ENCODE data around the gene OCA2. TPM values are rescaled to one million over a fixed set of nuclear protein-coding genes. Genes with fewer than 3 reads are reported as not detected.

OCA2 gene
- total and polyA plus RNA-seq, 2 of the 13 experiments (the other 11 are each of a cell fraction or from before 2014, with no cell fraction given), result 0.02 to 0.05 TPM

GRCh38 chr15:28022181-28022580 is 76.9 kb downstream of the OCA2 start:
- Histone ChIP-seq H3K9ac (ENCODE audit: insufficient read depth, low read depth, low read length) (no peak overlapping the region), H3K27ac (ENCODE audit: extremely low read length, insufficient read depth, low read length) (no peak overlapping the region), H3K4me1 (ENCODE audit: insufficient read depth, low read length) (peaks cover 21% of the 10 kb centered on the region), H3K4me2 (ENCODE audit: low read depth, low read length) (no peak overlapping the region), H3K27me3 (ENCODE audit: control insufficient read depth in 1 of 2, insufficient read depth in 2 of 2, low read length in 2 of 2) (no peaks in the 10 kb centered on the region), H3K79me2 (ENCODE audit: insufficient read depth, low read length) (no peaks in the 10 kb centered on the region), H3K9me3 (ENCODE audit: low read length) (no peaks in the 10 kb centered on the region), H4K20me1 (ENCODE audit: insufficient read depth, low read length) (no peaks in the 10 kb centered on the region), H2AFZ (ENCODE audit: low read length) (no peak overlapping the region), H3K36me3 (replicated peaks in 1 of 2; ENCODE audit: control insufficient read depth in 1 of 2, insufficient read depth in 2 of 2, low read length in 2 of 2) (no peaks in the 10 kb centered on the region), H3K4me3 (replicated peaks in 1 of 3; ENCODE audit: insufficient read depth in 1 of 3, low read depth in 2 of 3, low read length in 3 of 3) (no peak overlapping the region)
- ChIA-PET POLR2A (no interaction called here), CTCF (ENCODE audit: low intra/inter-chr PET ratio, low total read pairs) (interaction anchor here (1.7 kb wide), 1 partner anchor 28 kb away, joined by 7 read pairs; no protein-coding TSS in a partner anchor)
- WGBS (ENCODE audit: low lambda C conversion rate), result 41% methylated on average over 10 of the region's 13 CpGs
- intact Hi-C loops (cut with micrococcal nuclease; ENCODE audit: unreplicated experiment), result no loop called here
- BruUV-seq (replicated peaks), result no TSS peak
- FAIRE-seq (no peak), ATAC-seq (no peak), DNase-seq (ENCODE audit: low spot score) (no peak)
- in situ Hi-C loops (cut with HindIII; ENCODE audit: extremely low pct_ligation_motif_present, low pct_unique_long_range_greater_than_20kb), result no loop called here
- no peak for TF ChIP-seq RORA (CRISPR knock-in tag; IDR thresholded peaks at IDR 0.05)
- TF ChIP-seq, protein P1, sequence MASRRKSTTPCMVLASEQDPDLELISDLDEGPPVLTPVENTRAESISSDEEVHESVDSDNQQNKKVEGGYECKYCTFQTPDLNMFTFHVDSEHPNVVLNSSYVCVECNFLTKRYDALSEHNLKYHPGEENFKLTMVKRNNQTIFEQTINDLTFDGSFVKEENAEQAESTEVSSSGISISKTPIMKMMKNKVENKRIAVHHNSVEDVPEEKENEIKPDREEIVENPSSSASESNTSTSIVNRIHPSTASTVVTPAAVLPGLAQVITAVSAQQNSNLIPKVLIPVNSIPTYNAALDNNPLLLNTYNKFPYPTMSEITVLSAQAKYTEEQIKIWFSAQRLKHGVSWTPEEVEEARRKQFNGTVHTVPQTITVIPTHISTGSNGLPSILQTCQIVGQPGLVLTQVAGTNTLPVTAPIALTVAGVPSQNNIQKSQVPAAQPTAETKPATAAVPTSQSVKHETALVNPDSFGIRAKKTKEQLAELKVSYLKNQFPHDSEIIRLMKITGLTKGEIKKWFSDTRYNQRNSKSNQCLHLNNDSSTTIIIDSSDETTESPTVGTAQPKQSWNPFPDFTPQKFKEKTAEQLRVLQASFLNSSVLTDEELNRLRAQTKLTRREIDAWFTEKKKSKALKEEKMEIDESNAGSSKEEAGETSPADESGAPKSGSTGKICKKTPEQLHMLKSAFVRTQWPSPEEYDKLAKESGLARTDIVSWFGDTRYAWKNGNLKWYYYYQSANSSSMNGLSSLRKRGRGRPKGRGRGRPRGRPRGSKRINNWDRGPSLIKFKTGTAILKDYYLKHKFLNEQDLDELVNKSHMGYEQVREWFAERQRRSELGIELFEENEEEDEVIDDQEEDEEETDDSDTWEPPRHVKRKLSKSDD (CRISPR knock-in tag; IDR thresholded peaks at IDR 0.05; ENCODE audit: low read depth), result no peak
- TF ChIP-seq RBM22 (optimal IDR thresholded peaks at IDR 0.05; ENCODE audit: low read length), result no peak
- TF ChIP-seq HIVEP1 (CRISPR knock-in tag; IDR thresholded peaks at IDR 0.05), result no peak
- TF ChIP-seq, protein P2, sequence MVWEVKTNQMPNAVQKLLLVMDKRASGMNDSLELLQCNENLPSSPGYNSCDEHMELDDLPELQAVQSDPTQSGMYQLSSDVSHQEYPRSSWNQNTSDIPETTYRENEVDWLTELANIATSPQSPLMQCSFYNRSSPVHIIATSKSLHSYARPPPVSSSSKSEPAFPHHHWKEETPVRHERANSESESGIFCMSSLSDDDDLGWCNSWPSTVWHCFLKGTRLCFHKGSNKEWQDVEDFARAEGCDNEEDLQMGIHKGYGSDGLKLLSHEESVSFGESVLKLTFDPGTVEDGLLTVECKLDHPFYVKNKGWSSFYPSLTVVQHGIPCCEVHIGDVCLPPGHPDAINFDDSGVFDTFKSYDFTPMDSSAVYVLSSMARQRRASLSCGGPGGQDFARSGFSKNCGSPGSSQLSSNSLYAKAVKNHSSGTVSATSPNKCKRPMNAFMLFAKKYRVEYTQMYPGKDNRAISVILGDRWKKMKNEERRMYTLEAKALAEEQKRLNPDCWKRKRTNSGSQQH (CRISPR knock-in tag; IDR thresholded peaks at IDR 0.05; ENCODE audit: low read depth), result no peak
- TF ChIP-seq ZSCAN30 (CRISPR knock-in tag; IDR thresholded peaks at IDR 0.05), result no peak
- TF ChIP-seq ZNF234 (CRISPR knock-in tag; conservative IDR thresholded peaks at IDR 0.05), result no peak
- TF ChIP-seq ZNF253 (CRISPR knock-in tag; IDR thresholded peaks at IDR 0.05; ENCODE audit: borderline replicate concordance), result no peak
- TF ChIP-seq KDM2A (CRISPR knock-in tag; IDR thresholded peaks at IDR 0.05; ENCODE audit: borderline replicate concordance, low read depth), result no peak
- no peak for TF ChIP-seq ISL2 (CRISPR knock-in tag; IDR thresholded peaks at IDR 0.05)
- TF ChIP-seq ATM (IDR thresholded peaks at IDR 0.05; ENCODE audit: borderline replicate concordance), result no peak
- TF ChIP-seq NFATC3 (CRISPR knock-in tag; IDR thresholded peaks at IDR 0.05), result no peak
- TF ChIP-seq ZNF335 (CRISPR knock-in tag; IDR thresholded peaks at IDR 0.05), result no peak
- TF ChIP-seq AFF4 (CRISPR knock-in tag; IDR thresholded peaks at IDR 0.05), result no peak
- no peak for TF ChIP-seq TMF1 (CRISPR knock-in tag; IDR thresholded peaks at IDR 0.05; ENCODE audit: low read depth)
- no peak for TF ChIP-seq ZNF33B (CRISPR knock-in tag; IDR thresholded peaks at IDR 0.05)
- TF ChIP-seq ZNF205 (CRISPR knock-in tag; IDR thresholded peaks at IDR 0.05), result no peak
- TF ChIP-seq, protein P3, sequence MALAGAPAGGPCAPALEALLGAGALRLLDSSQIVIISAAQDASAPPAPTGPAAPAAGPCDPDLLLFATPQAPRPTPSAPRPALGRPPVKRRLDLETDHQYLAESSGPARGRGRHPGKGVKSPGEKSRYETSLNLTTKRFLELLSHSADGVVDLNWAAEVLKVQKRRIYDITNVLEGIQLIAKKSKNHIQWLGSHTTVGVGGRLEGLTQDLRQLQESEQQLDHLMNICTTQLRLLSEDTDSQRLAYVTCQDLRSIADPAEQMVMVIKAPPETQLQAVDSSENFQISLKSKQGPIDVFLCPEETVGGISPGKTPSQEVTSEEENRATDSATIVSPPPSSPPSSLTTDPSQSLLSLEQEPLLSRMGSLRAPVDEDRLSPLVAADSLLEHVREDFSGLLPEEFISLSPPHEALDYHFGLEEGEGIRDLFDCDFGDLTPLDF (CRISPR knock-in tag; IDR thresholded peaks at IDR 0.05), result no peak

All from HepG2 (cell line).